Measurements from ENCODE around the gene CCDC57.

Gene CCDC57

DNA sequence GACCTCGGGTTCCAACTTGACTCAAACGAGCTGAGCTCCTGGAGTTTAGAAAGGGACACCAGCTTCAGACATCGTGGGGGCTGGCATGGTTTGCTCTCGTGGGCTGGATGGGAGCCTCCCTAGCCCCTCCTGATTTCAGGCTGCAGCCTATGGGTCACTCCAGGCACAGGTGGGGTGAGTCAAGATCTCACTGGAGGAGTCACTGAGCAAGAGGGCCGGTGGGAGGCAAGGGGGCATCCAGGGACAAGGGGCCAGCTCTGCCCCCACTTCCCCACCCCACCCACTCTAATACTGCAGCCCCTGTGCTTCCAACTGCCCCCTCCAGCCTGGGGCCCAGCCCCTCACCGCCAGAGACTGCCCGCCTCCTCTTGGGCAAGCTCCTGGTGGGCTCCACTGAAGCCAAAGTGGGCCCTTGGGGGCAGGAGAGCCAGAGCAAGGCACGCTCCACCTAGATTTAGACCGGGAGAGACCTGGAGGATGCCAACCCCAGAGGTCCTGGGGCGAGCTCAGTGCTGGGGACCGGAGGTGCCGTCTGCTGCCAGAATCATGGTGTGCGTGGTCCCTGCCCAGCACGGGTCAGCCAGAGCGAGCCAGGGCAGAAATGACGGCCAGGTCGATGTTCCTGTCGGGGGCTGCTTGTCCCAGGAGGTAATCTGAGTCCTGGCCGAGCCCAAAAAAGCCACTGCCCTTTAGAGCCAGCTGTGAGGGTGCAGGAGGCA is 22.6 kb upstream of the CCDC57 start:
- no peak for DNase-seq (ENCODE audit: low read depth)

GRCh38 chr17:82234211-82235055 is 21.8 kb upstream of the CCDC57 start:
- DNase-seq (ENCODE audit: low read depth), result no peak

- no peak for DNase-seq (ENCODE audit: low read depth)
Observed at GRCh38 chr17:82232876-82233785, 20.5 kb upstream of the CCDC57 start.

DNA sequence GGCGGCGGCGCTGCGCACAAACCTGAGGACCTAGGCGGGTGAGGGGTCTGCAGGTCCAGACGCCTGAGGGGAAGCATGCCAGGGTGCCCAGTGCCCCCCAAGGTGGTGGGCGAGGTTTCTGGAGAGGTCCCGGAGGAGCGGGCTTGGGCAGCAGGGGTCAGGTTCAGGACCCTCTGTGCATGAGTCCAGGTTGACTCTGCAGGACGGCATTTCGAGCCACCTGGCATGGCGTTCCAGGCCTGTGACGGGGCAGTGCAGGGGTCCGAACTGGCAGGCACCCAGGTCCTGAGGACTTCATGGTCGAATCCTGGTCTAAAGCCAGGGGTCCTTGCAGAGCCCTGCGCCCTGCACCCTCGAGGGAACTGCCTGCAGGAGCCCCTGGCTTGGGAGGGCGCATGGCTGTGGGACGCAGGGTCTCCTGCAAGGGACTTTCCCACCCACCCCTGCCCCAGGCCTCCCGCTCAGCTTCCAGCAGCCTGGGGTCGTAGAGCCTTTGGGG is 19.7 kb upstream of the CCDC57 start:
- DNase-seq (ENCODE audit: low read depth), result no peak

GRCh38 chr17:82231562-82232321 is 19.1 kb upstream of the CCDC57 start:
- DNase-seq (ENCODE audit: low read depth), result no peak

DNA sequence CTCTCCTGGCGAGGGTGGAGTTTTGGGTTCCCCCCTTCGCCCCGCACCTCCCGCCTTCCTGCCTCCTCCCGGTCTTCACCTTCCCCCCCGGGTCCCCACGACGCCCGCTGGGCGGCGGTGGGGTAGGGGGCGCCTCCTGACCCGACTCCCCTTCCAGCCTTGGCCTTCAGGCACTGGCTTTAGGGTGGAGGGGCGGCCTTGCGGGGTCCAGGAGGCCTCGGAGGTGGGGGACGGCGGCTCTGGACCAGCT is 18.6 kb upstream of the CCDC57 start:
- DNase-seq (ENCODE audit: low read depth), result no peak

DNA sequence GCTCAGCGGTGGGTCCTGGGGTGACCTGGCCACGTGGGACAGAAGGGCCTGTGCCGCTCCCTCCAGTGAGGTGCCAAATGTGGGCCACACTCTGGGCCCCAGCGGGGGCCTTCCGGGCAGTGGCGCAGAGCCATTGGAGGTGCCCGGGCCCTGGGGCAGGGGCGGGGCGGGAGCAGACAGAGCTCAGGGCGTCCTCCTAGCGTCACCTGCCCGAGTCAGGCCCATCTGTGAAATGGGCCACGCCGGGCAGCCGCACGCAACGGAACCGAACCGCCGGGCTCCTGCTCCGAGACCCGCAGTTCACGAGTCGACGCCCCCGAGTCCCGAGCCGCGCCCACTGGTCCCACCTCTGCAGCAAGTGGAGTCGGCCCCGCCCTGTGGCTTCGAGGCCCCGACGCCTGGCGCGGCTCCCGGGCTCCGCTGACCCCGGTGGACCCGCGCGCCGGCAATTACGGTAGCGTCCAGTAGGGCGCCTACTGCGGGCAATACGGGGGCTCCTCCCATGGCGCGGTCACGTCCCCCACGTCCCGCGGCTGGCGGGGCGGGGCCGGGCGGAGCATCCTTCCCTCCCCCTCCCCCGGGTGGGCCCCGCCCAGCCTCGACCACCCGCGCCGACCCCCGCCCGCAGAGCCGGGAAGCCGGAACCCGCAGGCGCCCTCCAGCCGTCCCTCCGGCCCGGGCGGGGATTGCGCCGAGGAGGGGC is 18.1 kb upstream of the CCDC57 start:
- DNase-seq (ENCODE audit: low read depth), result no peak

DNA sequence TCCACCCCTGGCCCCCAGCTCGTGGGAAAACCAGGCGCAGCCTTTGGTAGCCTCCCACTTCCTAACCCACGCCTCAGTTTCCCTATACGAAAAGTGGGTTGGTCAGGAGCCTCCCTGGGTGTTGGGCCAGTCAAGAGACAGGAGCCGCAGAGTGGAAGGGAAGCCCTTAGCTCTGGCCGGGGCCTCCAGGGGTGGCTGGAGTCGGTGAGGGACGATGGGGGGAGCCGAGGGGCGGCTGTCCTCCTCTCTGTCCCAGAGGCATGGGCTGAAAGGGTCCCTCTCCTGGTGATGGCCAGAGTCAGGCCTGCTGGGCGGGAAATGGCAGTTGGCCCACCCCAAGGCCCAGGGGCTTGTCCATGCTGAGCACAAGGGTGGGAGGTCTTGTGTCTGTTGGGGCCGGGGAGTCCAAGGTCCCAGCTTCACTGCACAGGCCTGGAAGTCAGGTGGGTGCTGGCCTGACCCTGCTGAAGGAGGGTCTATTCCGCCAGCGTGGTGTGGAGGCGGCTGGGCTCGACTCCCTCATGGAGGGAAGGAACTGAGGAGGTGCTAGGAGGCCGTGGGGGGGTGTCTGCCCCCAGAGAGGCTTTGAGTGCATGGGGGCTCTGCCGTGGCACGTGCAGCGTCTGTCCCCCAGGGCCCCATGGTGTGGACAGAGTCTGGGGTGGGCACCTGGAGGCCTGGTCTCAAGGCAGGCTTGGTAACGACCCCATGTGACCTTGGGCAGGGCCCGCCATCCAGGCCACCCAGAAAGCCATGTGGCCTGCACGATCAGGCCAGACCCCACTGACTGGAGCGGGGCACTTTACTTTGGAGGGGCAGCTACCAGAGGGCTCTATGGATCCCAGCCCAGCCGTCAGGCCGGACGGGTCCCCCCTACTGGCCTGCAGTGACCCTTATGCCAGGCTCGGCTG is 17.3 kb upstream of the CCDC57 start:
- DNase-seq (ENCODE audit: low read depth), result no peak

GRCh38 chr17:82228842-82229697 is 16.4 kb upstream of the CCDC57 start, which contains the start of gene SLC16A3:
Gene SLC16A3 (plus strand): TSS chr17:82229042. CDS start chr17:82236009, 6,967 bp downstream.
- DNase-seq (ENCODE audit: low read depth), result no peak

DNA sequence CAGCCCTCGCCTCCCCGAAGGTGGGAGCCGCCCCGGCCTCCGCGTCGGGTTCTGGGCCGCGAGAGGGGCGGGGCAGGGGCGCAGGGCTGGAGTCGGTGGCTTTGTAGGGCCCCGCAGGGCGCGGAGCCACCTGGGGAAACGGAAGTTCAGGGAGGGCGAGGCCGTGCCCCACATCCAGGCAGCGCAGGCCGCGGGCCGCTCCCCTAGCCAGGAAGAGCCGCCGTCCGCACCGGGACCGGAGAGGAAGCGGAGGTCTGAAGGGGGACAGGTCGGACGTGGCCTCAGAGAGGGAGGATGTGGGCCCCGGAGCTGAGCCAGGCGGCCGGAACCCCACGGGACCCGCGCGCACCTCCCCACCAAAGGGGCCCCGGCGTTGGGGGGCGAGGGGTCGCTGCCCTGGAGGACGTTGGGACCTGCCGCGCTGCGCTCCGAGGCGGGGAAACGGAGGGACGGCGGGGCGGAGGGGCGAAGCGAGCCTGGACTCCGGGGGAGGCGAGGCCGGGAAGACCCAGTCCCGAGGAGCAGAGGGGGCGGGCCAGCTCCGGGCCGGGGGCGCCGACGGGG is 15.7 kb upstream of the CCDC57 start:
- DNase-seq (ENCODE audit: low read depth), result no peak

- DNase-seq (ENCODE audit: low read depth), result no peak
Observed at GRCh38 chr17:82227629-82228277, 15.1 kb upstream of the CCDC57 start.

DNA sequence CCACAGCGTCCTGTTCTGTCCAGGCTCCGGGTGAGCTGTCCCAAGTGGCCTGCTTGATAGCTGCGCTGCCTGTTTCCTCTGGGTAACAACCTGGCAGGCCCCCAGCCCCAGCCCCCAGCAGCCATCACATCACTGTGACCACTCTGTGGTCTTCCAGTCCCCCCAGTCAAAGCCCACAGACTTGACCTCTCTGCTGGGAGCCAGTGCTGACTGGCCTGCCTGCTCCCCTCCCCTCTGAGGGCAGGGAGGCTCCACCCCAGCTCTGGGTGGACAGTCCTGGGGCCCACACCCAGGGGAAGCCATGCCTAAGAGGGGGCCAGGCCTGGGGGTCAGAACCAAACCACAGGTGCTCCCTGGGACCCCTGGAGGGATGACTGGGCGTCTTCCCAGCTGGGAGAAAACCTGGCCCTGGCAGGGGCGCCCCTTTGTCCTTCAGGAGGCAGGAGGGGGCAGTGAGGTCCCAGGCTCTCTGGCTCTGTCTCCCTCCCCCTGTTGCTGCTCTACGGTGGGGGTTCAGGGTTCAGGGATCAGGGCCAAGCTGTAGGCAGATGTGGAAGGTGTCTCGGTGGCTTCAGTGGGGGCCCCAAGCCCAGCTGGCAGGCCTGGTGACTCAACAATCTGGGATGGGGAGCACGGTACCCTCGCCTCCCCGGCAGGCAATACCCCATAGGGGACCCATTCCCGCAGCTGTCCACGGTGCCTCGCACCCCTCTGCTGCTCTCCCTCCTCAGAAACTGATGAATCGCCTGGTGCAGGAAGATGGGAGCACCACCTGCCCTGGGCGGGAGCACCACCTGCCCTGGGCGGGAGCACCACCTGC is 14.4 kb upstream of the CCDC57 start:
- no peak for DNase-seq (ENCODE audit: low read depth)

DNA sequence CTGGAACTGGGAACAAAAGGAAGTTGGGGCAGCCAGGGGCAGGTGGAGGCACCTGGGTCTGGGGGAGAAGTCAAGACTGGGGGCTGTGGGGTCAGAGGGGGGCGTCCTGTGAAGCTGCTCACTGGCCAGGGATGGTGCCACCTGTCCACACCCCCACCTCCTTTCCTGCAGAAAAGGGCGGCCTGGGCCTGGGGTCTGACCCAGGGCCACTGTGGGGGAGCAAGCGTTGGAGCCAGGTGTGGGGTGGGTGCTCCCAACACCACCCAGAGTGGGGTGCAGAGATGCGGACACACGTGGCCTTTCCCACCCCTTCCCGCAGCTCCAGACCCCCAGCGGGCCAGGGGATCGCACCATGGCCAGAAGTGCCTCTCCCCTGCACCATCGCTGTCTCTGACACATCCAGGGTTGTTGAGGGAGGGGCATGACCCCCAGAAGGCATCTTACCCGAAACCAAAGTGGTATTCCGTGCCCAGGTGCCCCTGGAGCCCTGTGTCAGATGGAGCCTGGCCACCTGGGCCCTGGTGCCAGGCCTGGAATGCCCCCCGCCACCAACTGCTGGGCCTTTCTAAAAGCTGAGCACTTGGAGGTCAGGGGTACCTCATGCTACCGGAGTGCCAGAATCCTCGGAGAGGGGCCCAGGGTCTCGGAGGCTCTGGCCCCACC is 13.6 kb upstream of the CCDC57 start:
- no peak for DNase-seq (ENCODE audit: low read depth)

DNA sequence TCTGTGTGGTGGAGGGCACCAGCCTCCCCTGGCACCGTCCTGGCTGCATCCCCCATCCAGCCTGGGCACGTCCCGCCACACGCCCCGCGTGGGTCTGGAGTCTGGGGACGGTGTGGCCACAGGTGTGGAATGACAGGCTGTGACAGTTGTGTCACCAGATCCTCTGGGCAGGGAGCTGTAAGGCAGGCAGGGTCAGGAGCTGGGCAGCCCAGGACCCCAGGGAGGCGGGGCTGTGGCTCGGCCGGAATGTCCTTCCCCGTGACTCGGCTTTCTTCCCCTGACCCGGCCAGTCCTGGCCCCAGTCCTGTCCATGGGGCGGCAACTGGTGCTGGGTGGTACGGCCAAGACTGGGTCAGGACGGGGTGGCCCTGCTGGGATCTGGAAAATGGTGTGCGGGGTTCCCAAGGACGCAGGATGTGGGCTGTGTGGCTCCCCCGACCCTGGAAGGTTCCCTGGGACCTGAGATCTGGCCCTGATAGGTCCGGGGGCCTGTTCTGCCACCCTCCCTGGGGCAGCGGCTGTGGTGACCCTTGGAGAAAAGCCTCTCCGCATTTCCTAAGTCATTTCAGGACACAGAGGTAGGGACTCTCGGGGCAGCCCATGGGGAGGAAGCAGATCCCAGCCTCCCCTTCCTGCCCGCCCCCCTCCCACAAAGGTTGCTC is 12.9 kb upstream of the CCDC57 start:
- DNase-seq (ENCODE audit: low read depth), result no peak

GRCh38 chr17:82224666-82225065 is 12.0 kb upstream of the CCDC57 start:
- DNase-seq (ENCODE audit: low read depth), result no peak

DNA sequence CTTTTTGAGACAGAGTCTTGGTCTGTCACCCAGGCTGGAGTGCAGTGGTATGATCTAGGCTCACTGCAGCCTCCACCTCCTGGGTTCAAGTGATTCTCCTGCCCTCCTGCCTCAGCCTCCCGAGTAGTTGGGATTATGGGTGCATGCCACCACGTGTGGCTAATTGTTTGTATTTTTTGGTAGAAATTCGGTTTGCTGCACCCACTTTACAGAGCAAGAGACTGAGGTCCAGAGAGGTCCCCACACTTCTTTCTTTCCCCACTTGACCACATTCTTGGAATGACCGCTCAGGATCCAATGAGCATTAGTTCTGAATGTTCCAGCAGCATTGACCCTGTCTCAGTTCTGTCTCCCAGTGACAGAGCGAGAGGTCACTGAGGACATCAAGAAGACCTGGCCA is 10.9 kb upstream of the CCDC57 start:
- DNase-seq (ENCODE audit: low read depth), result no peak
